NCI-H2227 treated with DMSO at 0.1 percent for 48 hours (cell line): ENCODE measurements around the gene NEO1.
"Not testable (repeated sequence)": the region's sequence is repeated elsewhere in the genome, so short reads cannot be mapped to it uniquely, and the experiment has no call there.

Experiments
- DNase-seq: peaks from one replicate; lab custom pipeline; 2025; lab: John Stamatoyannopoulos, UW

Gene NEO1

DNA sequence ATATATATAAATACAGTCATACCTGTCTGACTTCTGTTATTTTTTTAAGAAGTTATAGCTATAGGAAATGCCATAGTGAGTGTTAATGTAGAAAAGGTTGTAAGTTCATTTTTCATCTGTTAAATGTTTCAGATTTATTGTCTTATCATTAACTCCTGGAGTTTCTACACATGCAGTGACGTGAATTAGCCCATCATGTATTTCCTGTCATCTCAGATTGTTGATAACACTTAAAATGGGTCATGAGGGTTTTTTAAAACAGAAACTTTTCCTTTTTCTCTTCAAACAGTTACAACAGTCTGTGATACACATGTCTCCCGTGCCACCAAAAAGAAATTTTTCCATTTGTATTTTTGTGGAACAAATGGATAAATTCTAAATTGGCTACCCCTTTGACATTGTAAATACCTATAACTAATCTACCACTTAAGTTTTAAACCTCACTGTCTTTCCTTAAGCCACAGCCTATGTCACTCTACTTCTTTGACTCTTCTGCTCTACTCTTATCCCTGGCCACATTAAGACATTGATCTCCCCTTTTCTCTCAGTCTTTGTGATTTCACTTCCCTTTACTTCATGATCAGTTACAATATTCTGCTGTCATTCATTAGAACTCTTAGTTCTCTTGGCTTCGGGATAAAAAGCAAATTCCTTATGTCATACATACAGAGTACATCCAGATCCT is 89.1 kb downstream of the NEO1 start:
- no peak for DNase-seq

GRCh38 chr15:73142802-73143762 is 90.8 kb downstream of the NEO1 start:
- DNase-seq, result no peak

GRCh38 chr15:73143763-73144155 is 91.5 kb downstream of the NEO1 start:
- no peak for DNase-seq

DNA sequence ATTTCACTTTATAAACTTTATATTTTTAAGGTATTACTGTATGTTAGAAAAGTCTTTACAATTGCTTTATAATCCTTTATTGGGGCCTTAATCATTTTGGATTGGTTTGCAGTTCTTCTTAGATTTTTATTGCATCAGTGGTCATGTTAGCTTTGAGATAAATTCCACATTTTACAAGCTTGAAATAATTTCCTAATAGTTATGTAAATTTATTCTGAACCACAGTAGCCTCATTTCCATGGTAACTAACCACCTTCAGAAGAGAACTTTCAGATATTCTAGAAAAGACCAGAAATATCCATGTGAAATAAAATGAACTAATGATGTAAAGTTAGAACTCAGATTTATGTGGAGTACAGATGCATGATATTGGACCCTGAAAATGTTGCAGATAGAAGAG is 94.2 kb downstream of the NEO1 start:
- DNase-seq, result no peak

GRCh38 chr15:73150831-73151230 is 98.6 kb downstream of the NEO1 start:
- DNase-seq, result no peak

DNA sequence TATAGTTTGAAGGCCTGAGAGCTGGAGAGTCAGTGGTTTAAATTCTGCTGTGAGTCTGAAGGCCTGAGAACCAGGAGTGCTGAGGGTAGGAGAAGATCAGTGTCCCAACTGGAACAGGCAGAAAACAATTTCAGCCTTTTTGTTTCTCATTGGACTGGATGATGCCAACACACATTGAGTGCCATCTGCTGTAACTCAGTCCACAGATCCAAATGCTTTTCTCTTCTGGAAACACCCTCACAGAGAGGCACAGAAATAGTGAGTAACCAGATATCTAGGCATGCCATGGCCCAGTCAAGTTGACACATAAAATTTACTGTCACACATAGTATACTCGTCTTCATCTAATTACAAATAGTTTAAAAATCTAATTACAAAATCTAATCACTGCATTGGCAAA is 100.8 kb downstream of the NEO1 start:
- no peak for DNase-seq

- no peak for DNase-seq
These were observed 101.2 kb downstream of the NEO1 start for GRCh38 chr15:73153447-73153846.

GRCh38 chr15:73156431-73157191 is 104.3 kb downstream of the NEO1 start:
- no peak for DNase-seq

- no peak for DNase-seq
These were observed 109.3 kb downstream of the NEO1 start for GRCh38 chr15:73161546-73161945.

DNA sequence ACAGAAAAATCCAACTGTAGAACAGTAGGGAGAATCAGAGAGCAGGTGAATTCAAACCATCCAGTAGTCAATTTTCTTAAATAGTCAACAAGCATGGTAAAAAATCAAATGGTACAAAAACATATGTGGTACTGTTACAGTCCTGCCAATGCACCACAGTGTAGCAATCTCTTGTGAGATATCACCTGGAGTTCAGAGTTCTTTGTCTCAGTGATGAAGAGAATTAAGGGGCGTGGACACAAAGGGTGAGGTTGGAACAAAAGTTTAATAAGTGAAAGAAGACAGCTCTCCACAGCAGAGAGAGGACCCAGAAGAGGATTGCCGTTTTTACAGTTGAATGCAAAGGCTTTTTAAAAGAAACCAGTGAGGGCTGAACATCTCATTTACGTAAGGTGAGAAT is 113.2 kb downstream of the NEO1 start:
- DNase-seq, result no peak

GRCh38 chr15:73165844-73166243 is 113.6 kb downstream of the NEO1 start:
- DNase-seq, result no peak

GRCh38 chr15:73166711-73167110 is 114.4 kb downstream of the NEO1 start:
- DNase-seq, result not testable (repeated sequence)

- no peak for DNase-seq
These were observed 116.2 kb downstream of the NEO1 start for GRCh38 chr15:73168487-73168886.

DNA sequence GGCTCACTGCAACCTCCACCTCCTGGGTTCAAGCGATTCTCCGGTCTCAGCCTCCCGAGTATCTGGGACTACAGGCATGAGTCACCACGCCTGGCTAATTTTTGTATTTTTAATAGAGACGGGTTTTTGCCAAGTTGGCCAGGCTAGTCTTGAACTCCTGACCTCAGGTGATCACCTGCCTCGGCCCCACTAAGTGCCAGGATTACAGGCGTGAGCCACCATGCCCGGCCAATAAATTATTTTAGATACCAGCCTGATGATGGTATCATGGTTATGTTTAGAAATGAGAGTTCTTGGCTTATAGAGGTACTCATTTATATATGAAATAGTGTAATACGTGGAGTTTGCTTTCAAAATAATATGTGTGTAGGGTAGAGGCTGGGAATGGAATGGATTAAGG is 119.4 kb downstream of the NEO1 start:
- DNase-seq, result no peak

- DNase-seq, result no peak
These were observed 120.2 kb downstream of the NEO1 start for GRCh38 chr15:73172508-73172907.

- no peak for DNase-seq
These were observed 121.9 kb downstream of the NEO1 start for GRCh38 chr15:73174171-73174570.

DNA sequence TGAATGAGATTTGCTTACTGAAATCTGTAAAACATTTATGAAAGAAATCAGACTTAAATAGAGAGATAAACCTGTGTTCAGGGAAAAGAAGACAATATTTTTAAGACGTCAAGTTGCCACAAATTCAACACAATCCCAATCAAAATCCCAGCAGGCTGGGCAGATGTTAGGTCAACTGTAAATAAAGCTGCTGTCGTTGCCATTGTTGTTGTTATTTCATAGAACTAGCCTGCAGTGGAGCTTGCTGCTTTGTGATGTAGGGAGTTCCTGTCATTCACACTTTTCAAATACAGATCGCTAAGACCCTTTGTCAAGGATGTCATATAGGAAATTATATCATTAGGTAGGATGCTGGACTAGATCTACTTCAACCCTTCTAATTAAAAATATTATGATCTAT is 123.1 kb downstream of the NEO1 start:
- no peak for DNase-seq

- no peak for DNase-seq
These were observed 124.3 kb downstream of the NEO1 start for GRCh38 chr15:73176598-73176997.

DNA sequence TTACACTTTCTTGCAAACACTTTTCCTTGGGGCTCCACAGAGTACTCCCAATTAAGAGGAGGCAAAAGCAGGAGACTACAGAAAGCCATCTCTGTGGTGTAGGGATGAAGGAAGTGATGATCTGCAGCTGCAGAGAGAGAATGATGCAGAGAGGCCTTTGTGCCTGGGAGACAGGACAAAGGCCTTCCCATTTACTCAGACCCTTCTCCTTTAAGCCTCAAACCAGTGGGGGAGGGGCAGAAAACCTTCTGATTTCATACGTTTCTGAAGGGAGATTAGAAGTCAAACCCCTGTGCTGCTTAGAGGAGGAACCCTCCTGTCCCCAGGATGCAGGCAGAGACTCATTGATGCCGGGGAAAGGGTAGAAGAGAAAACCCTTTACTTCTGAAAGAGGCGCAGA is 130.8 kb downstream of the NEO1 start:
- DNase-seq, result no peak

GRCh38 chr15:73190189-73190601 is 137.9 kb downstream of the NEO1 start:
- DNase-seq, result no peak

DNA sequence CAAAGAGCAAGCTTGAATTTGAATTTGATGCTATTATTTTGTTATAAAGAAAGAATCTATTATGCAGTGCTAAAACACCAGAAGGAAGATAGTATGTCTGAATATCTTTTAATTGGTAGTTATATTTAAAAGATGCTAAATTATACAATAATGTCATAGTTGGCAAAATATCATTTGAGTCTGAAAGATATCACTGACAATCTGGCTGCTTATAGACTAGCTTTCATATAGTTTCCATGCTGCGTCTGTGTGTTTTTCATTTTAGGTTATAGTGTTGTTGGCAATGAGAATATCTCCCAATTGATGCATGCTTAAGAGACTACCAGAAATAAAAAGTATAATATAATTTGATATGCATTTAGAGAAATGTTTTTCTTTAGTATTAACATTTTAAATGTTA is 142.9 kb downstream of the NEO1 start:
- no peak for DNase-seq

GRCh38 chr15:73196113-73196512 is 143.8 kb downstream of the NEO1 start:
- no peak for DNase-seq

DNA sequence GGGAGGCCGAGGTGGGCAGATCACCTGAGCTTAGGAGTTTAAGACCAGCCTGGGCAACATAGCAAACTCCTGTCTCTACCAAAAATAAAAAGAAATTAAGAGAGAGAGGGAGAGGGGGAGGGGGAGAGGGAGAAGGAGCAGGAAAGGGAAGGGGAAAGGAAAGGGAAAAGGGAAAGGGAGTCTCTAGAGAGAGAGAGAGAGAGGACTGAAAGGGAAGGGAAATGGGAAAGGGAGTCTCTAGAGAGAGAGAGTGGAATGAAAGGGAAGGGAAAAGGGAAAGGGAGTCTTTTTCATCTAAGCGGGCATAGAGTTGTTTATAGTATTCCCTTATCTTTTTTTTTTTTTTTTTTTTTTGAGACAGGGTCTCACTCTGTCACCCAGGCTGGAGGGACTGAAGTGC is 148.1 kb downstream of the NEO1 start:
- DNase-seq, result no peak
